SK-N-SH treated with all-trans-retinoic acid at 6 μM for 48 hours (cell line): ENCODE data around the gene SCARF2.

Experiments used
- ISL1 ChIP-seq: fragments of 250-450 bp; sonication (Bioruptor Pico); IDR thresholded peaks from 2 replicates; pipeline ENCODE4 v2.1.2; 2022; ENCODE audit warnings: mild to moderate bottlenecking, moderate library complexity
- ZC3H10 ChIP-seq: fragments of 250-450 bp; sonication (Bioruptor Pico); IDR thresholded peaks from 2 replicates; pipeline ENCODE4 v1.5.1; 2021; ENCODE audit warnings: mild to moderate bottlenecking, moderate library complexity
- ZFP3 ChIP-seq: fragments of 250-450 bp; sonication (Bioruptor Pico); IDR thresholded peaks from 2 replicates; pipeline ENCODE4 v1.5.0; 2020; ENCODE audit warnings: mild to moderate bottlenecking, moderate library complexity

- TF ChIP-seq ISL1 (CRISPR knock-in tag) (no peak), ZC3H10 (CRISPR knock-in tag) (no peak), ZFP3 (CRISPR knock-in tag) (no peak)
Observed at GRCh38 chr22:20446383-20446970, 8.9 kb upstream of the SCARF2 start.
